NOMO-1 treated with dmso at 0.1 percent for 144 hours (cell line): ENCODE results near the gene HPS1.

Experiments
- DNase-seq: peaks from one replicate; lab custom pipeline; 2025; ENCODE audit not compliant: unreplicated experiment; lab: John Stamatoyannopoulos, UW

The HPS1 gene

GRCh38 chr10:98433881-98434732 lies 12.6 kb downstream of the HPS1 start:
- no peak for DNase-seq

- no peak for DNase-seq
These were observed 13.4 kb downstream of the HPS1 start for GRCh38 chr10:98433371-98433770.

- no peak for DNase-seq
These were observed 14.4 kb downstream of the HPS1 start for GRCh38 chr10:98432330-98432729.

- no peak for DNase-seq
These were observed 15.7 kb downstream of the HPS1 start for GRCh38 chr10:98431016-98431415.

GRCh38 chr10:98430427-98430826 lies 16.3 kb downstream of the HPS1 start:
- no peak for DNase-seq

- no peak for DNase-seq
These were observed 17.2 kb downstream of the HPS1 start for GRCh38 chr10:98429320-98430072.

- no peak for DNase-seq
These were observed 19.7 kb downstream of the HPS1 start for GRCh38 chr10:98427011-98427515.

GRCh38 chr10:98425511-98426352 lies 21.0 kb downstream of the HPS1 start:
- no peak for DNase-seq

GRCh38 chr10:98424295-98425254 lies 22.2 kb downstream of the HPS1 start:
- DNase-seq, result no peak

- no peak for DNase-seq
These were observed 23.0 kb downstream of the HPS1 start for GRCh38 chr10:98423691-98424120.

GRCh38 chr10:98422182-98422581 lies 24.6 kb downstream of the HPS1 start:
- no peak for DNase-seq

- DNase-seq, result no peak
These were observed 25.9 kb downstream of the HPS1 start for GRCh38 chr10:98420786-98421185.

- DNase-seq, result no peak
These were observed 27.1 kb downstream of the HPS1 start for GRCh38 chr10:98419469-98420261.

GRCh38 chr10:98418665-98419468 lies 27.9 kb downstream of the HPS1 start:
- no peak for DNase-seq

GRCh38 chr10:98417973-98418664 lies 28.6 kb downstream of the HPS1 start:
- no peak for DNase-seq

- no peak for DNase-seq
These were observed 29.2 kb downstream of the HPS1 start for GRCh38 chr10:98417481-98417959.

GRCh38 chr10:98416606-98417388 lies 29.9 kb downstream of the HPS1 start:
- DNase-seq, result no peak
